ENCODE measurements around the gene PCSK7. TPM values are rescaled to one million over a fixed set of nuclear protein-coding genes. Genes with fewer than 3 reads are reported as not detected.

PCSK7 gene
- total and polyA plus RNA-seq, 12 donors = 22.6 to 54.4 (median 42.2) TPM

- TF ChIP-seq CTCF (IDR thresholded peaks at IDR 0.05) (peak in 4 of 6 experiments; percentile 16 to 27 (median 20)), POLR2A (IDR thresholded peaks at IDR 0.05) (peak in 1 of 2 donors; percentile 22)
- peak in 2 of 7 donors; percentile 43 to 47 for DNase-seq
- Histone ChIP-seq H3K36me3 (replicated peaks in 1 of 2) (peaks cover 0 to 49% of the 10 kb centered on the region in 2 donors), H3K27me3 (no peaks in the 10 kb centered on the region), H3K4me3 (no peak overlapping the region), H3K27ac (peak overlapping the region in 2 of 5 donors; percentile 22 to 35), H3K9me3 (replicated peaks in 1 of 3) (no peaks in the 10 kb centered on the region), H3K4me1 (replicated peaks in 1 of 2) (peaks cover 7 to 10% of the 10 kb centered on the region in 2 donors)
- WGBS, 4 donors = 29 to 51% (median 45%) methylated on average over 6 of the region's 6 CpGs
- intact Hi-C loops (cut with DNase I) = no loop called here
Measured at GRCh38 chr11:117239295-117239694, 7.4 kb upstream of the PCSK7 start.

GRCh38 chr11:117238221-117238620 is 6.3 kb upstream of the PCSK7 start:
- peaks cover 11 to 17% of the 10 kb centered on the region in 2 donors for H3K4me1 ChIP-seq (replicated peaks in 1 of 2)
- WGBS, 4 donors = 92 to 99% (median 93%) methylated on average over 5 of the region's 5 CpGs
- peaks cover 0 to 38% of the 10 kb centered on the region in 2 donors for H3K36me3 ChIP-seq (replicated peaks in 1 of 2)
- no peak for DNase-seq
- TF ChIP-seq POLR2A (IDR thresholded peaks at IDR 0.05) (no peak), CTCF (IDR thresholded peaks at IDR 0.05) (no peak)
- H3K27me3 ChIP-seq = no peaks in the 10 kb centered on the region
- H3K4me3 ChIP-seq = no peak overlapping the region
- intact Hi-C loops (cut with DNase I) = no loop called here
- H3K9me3 ChIP-seq (replicated peaks in 1 of 3) = no peaks in the 10 kb centered on the region
- no peak overlapping the region for H3K27ac ChIP-seq

- Histone ChIP-seq H3K9me3 (replicated peaks in 1 of 3) (no peaks in the 10 kb centered on the region), H3K27ac (peak overlapping the region in 4 of 5 donors; percentile 85 to 96 (median 92)), H3K4me1 (replicated peaks in 1 of 2) (peaks cover 17 to 30% of the 10 kb centered on the region in 2 donors), H3K36me3 (replicated peaks in 1 of 2) (peaks cover 0 to 23% of the 10 kb centered on the region in 2 donors), H3K27me3 (no peaks in the 10 kb centered on the region), H3K4me3 (peak overlapping the region; percentile 40 to 98 (median 86))
- WGBS, 4 donors = 0 to 15% (median 1%) methylated on average over 1 to 27 of the region's 27 CpGs
- TF ChIP-seq POLR2A (IDR thresholded peaks at IDR 0.05) (no peak), CTCF (IDR thresholded peaks at IDR 0.05) (no peak)
- peak in 6 of 7 donors; percentile 24 to 60 (median 41) for DNase-seq
- intact Hi-C loops (cut with DNase I) = loop anchor here in 1 of 2 donors (5.0 kb wide), 1 partner anchor 84 kb away; the partner anchor contains the start of gene BACE1
Measured at GRCh38 chr11:117232911-117233409, 1.1 kb upstream of the PCSK7 start.

GRCh38 chr11:117232092-117232878 is 412 bp upstream of the PCSK7 start, which contains the start of gene RNF214:
RNF214 (plus strand) TSS chr11:117232671; CDS start chr11:117234273, 1,602 bp downstream.
- 0 to 2% (median 1%) methylated on average over 27 to 88 of the region's 94 CpGs for WGBS, 4 donors
- peak; percentile 63 to 85 (median 72) for DNase-seq
- H3K27ac ChIP-seq = peak within 1 kb of the TSS; percentile 61 to 96 (median 91)
- intact Hi-C loops (cut with DNase I) = loop anchor here in 1 of 2 donors (5.0 kb wide), 1 partner anchor 85 kb away; the partner anchor contains the start of gene BACE1
- H3K36me3 ChIP-seq (replicated peaks in 1 of 2) = peaks cover 0 to 30% of the 10 kb centered on the region in 2 donors
- H3K27me3 ChIP-seq = no peaks in the 10 kb centered on the region
- peak within 1 kb of the TSS; percentile 77 to 98 (median 94) for H3K4me3 ChIP-seq
- peaks cover 17 to 30% of the 10 kb centered on the region in 2 donors for H3K4me1 ChIP-seq (replicated peaks in 1 of 2)
- TF ChIP-seq POLR2A (IDR thresholded peaks at IDR 0.05) (peak; percentile 55 to 56), CTCF (IDR thresholded peaks at IDR 0.05) (peak; percentile 42 to 97 (median 87))
- no peaks in the 10 kb centered on the region for H3K9me3 ChIP-seq (replicated peaks in 1 of 3)

Data from adrenal gland (tissue), 12 donors.